Measurements from ENCODE around the gene ADAMTS9.

ADAMTS9 gene

DNA sequence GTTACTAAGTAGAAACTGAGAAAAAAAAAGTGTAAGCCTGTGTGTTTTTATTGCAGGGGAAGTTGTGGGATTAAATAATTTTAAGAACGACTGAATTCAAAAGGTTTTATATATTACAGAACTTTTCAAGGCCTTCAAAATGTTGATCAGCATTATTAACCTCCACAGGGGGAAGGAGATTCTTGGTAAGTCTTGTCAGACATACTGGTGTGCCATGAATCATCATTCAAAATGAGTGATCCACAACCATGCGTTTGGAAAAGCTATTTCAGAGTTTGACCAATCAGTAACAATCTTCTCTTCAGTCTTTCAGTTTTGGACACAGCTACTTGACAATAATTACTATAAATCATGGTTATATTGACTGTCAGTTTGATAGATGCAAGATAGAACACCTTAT, 70.2 kb downstream of the ADAMTS9 start:
- DNase-seq (ENCODE audit: low read depth), result no peak

DNA sequence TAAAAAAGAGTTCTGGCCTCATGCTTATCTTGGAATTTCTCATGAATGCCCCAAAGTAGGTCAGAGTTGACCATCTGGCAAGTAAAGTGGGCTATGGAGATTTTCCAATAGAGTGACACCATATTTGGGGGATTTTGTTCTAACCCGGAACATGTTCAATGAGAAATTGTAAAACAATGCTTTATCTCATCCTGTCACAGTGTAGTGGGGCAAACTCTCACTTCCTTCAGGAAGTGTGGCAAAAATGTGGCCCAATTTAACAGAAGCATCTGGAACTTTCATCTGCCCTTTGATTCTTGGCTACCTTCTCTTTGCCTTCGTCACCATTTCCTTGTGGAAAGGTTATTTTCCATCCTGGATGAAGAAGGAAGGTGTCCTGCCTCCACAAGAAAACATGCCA, 70.8 kb downstream of the ADAMTS9 start:
- no peak for DNase-seq (ENCODE audit: low read depth)

DNA sequence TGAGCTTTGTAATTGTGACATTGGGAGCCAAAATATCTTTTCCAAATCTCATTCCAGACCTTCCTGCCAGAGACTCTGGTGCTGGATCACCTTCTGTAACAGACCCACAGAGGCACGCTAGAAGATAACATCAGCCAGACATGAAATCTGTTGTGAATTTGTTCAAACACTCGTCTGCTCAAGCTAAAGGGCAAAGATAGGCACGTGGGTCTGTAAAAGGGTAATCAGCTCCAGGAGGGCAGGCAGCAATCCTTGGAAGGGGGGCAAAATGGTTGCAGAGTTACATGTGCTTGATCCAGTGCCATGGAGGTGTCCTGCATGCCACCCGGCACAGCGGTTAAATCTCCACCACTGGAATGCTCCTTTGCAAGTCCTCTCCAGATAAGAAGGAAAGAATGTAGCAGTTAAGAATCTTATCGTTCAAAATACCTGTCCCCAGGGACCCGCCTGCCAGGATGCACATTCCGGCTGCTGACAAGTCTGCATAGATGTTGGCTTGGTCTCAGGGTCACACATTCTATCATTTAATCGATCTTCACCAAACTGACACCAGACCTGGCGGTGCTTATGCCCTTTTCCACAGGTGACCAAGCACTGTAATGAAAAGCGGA, 74.8 kb downstream of the ADAMTS9 start:
- no peak for DNase-seq (ENCODE audit: low read depth)

DNA sequence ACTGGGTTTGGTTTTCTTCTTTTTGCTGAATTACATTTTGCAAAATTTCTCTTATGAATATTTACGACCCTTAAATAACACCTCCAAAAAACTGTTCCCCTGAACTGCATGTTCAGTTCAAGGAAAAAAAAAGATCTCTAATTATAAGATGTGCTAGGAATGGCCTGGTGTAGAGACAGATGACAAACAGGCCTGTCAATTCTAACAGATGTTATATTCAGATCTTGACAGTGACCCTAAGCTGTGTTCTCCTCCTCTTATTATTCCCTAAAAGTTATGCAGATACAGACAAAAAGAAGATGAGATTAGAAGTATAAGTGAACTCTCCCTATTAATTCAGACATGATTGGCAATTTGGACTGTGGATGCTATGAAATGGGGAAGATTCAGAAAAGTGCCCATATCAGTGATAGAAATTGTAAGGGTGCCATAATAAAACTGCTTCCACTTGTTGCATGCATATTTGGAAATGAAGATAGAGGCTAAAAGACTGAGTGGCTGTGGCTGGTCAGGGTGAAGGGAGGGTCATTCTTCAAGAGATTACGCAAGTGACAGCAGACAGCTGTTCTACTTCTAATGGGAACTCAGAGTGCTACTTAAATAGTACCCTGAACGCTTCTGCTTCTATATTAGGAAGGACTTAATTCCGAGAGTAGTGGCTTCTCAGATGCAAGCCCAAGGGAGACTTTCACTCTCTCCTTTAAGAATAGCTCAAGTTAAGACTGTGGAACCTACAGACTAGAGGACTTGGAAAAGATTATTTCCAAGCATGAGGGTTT, 75.5 kb downstream of the ADAMTS9 start:
- no peak for DNase-seq (ENCODE audit: low read depth)

DNA sequence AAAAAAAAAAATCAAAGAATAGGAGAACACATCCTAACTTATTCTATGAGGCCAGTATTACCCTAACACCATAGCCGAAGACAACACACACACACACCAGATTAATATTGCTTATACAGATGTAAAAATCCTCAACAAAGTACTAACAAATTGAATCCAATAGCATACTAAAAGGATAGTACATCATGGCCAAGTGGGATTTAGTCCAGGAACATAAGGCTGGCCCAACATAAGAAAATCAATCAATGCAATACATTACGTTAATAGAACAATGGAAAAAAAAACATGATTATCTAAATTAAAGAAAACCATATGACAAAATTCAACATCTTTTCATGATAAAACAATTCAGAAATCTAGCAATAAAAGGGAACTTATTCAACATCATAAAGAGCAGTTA, 79.1 kb downstream of the ADAMTS9 start:
- DNase-seq (ENCODE audit: low read depth), result no peak

DNA sequence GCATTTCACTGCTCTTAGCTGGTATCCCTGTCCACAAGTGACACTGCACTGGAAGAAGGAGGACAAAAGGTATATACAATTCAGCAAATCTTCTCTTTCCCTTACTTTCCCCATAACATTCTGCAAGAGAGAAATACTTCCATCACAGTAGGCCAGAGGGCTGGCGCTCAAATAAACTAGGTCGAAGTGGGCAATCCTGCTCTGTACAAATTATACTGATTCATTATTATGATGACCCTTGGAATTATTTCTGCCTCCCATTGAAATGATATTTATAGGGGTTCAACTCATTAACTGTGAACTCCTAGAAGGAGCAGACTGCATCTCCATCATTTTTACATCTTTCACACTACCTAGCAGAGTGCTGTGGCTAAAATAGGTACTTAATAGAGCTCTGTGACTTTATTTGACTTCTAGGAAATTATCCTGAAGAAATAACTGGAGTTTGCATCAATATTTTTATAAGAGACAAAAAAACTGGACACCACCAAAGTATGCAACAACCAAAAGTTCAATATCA, 80.7 kb downstream of the ADAMTS9 start:
- DNase-seq (ENCODE audit: low read depth), result no peak

DNA sequence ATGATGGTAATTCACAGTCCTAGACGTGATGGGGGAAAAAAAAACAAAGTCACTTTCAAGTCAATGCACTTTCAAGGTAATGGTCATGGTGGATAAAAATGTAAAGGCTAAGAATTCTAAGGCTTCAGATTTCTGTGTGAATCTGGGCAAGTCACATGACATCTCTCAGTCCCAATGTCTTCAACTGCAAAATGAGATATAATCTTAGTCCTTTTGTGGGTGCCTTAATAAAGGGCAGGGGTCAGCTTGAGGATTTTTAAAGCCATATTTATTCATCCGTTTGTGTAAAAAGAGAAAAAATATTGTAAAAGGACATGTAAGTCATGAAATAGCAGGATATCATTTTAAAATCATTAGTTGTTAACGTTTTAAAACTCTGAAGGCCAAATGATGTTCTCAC, 83.5 kb downstream of the ADAMTS9 start:
- DNase-seq (ENCODE audit: low read depth), result no peak

DNA sequence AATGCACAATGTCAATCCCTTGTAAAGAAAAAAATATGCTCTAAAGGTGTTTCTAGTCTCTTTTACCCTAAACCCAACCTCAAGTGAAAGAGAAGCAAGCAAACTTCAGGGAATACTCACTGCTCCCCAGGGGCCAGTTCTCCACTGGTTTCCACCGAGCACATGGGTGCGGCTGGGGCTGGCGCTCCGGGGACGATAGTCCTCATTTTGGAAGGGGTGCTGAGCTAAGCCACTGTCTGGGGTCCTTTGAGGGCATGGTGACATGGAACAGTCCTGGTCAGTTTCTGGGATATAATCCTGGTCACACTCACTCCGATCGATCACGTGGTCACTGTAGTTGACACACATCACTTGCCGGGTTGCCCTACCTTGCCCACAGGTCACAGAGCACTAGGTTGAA, 86.0 kb downstream of the ADAMTS9 start:
- no peak for DNase-seq (ENCODE audit: low read depth)

DNA sequence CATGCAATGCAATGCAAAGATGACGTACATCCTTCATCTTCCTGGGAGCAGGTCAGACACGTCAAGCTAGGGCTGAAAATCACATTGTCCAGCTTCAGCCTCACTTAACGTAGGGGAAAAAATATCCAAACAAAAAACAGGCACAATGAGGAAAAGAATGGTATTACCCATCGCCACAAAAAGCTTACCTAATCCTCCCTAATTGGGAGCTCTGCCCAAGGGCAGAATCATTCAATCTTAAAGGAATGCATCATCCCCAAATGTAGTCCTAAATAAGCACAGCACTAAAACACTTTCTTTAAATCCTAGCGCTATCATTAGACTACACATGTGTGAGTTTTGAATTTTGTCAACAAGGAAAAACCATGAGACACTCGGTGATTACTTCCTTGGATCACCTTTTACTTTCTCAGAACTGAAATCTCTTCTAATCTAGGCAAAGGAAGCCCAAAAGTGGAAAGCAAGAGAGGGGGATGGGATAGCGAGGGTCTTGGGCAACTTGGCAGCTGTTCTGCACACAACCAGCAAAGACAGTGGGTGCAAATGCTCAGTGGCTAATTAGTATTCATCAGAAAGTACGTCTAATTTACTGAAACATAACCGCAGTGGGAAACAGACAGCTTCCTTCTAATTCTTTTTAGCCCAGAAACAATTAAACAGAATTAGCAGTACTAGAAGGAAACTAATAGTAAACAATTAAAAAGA, 87.4 kb downstream of the ADAMTS9 start:
- DNase-seq (ENCODE audit: low read depth), result no peak

DNA sequence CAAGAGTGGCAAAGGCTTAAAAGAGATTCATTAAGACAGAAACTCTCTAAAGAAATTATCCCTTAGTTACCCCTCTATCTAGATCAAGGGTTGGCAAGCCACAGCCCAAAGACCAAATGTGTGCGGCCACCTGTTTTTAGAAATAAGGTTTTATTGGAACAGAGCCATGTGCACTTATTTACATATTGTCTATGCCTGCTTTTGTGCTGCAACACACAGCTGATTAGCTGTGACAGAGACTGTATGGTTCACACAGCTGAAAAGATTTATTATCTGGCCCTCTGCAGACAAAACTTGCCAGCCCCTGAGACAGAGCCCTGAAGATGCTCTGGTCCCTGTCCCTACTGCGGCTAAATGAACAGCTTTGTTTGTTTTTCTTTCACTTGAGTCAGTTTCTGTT, 88.1 kb downstream of the ADAMTS9 start:
- no peak for DNase-seq (ENCODE audit: low read depth)

DNA sequence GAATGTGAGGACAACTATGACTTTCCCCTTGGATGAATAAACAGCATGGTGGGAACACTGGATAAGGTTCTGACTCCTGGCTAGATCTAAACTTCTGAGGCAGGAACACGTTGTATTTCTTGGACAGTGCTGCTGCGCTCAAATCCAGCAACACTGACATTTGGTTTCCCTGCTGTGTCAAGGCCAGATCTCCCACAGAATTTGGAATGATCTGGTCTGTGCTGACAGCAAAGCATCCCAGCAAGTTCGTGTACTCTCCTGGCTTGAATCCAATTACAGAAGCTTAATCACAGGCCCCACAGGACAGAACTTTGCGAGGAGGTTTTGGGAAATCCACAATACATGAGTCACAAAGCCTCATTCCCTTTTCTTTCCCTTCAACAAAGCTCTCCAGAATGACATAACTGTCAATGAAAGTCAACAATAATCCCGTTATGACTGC, 92.5 kb downstream of the ADAMTS9 start:
- no peak for DNase-seq (ENCODE audit: low read depth)

DNA sequence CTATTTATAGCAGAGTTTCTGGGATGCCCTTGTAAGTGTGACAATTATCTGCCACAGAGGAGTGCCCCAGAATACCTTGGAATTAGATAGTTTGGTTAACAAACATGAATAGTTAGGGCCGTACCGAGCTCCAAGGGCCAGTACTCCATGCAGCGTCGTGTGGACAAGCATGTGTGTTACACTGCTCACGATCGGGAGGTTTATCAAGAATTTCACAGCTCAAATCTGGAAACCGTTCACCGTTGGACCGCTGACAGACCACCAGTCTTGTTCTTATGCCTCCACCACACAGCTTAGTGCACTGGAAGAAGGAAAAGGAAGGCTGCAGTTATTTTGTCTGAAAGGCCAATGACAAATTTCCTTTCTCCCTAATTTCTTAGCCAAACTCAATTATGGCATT, 93.7 kb downstream of the ADAMTS9 start:
- DNase-seq (ENCODE audit: low read depth), result no peak

DNA sequence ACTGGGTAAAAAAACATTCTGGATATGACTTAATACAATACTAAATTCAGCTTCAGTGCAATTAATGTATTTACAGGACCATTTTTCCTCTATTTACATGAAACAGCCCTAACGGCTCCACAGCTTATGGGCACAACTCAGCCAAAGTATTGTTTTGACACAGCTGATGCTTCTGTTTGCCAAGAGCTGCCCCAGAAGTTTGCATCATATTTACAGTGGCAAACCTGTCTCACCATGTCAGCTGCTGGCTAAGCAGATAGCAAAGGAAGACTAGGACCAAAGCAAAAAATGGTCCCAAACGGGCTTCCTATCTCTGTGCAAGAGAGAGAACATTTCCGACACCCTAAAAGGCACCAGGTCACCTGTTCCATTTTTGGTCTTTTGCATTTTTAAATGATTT, 94.5 kb downstream of the ADAMTS9 start:
- no peak for DNase-seq (ENCODE audit: low read depth)

DNA sequence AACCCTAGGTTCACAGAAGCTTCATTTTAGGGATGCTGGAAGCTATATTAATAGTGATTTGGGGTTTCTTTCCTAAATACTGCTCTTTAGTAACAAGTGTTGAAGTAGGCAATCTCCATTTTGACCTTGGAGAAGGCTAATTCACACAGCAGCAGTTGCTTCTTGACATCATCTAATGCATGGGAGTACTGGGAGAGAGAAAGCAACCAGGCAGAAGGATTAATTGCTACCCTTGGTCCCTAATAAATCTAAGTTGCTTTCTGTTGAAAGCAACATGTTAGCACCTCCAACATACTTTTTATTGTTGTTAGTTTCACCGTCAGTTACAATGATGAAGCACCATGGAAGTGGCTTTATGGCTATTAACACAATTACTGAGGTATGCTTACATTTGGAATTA, 96.2 kb downstream of the ADAMTS9 start:
- no peak for DNase-seq (ENCODE audit: low read depth)

DNA sequence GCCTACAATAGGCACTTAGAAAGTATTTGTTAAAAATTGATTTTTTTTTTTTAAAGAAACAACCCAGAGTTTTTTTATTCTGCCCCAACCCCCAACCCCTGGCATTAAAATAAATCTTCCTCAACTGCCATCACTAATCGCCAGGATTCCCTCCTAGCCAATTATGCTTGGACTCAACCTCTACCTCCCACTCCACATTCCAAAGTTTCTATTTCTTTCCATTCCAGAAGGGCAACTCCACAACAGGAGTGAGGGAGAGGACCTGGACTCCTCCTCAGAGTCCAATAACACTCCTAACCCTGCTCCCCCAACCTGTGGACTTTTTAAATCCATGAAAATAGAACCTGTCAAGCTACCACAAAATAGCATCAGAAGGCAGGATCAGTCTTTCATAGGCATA, 99.4 kb downstream of the ADAMTS9 start:
- DNase-seq (ENCODE audit: low read depth), result no peak

DNA sequence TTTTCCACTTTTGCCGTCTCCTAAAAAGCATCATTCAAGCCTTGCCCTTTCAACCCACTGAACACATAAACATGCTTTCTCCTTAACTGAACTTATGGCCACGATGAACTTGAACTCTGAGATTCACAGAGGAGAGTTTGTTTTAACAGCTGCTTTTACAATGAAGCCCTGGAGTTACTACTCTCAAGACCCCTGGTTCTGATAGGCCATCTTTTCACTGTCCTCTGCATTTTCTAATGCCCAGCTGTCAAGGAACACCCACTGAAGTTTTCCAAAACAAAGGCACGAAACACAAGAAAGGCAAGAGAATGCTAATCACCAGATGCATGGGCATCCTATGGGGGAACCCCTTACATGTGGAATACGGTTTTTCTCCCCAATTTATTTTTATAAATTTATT, 100.8 kb downstream of the ADAMTS9 start:
- no peak for DNase-seq (ENCODE audit: low read depth)

DNA sequence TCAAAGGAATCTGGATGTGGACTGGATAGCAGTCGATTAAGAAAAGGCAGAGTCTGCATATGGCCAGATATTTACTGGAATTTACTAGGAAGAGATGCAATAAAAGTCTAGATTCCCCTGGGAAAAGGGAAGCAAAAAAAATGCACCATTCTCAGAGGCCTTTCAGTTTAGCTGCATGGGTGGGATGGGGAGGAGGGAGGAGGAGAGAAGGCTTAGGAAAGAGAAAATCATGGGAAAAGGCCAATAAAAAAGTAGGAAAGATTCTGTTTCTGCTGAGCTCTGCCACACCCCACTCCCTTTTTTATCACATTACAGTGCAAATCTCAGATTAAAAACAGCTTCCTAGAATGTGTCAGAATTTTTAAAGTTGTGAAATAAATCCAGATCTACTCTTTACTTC, 103.6 kb downstream of the ADAMTS9 start:
- no peak for DNase-seq (ENCODE audit: low read depth)

DNA sequence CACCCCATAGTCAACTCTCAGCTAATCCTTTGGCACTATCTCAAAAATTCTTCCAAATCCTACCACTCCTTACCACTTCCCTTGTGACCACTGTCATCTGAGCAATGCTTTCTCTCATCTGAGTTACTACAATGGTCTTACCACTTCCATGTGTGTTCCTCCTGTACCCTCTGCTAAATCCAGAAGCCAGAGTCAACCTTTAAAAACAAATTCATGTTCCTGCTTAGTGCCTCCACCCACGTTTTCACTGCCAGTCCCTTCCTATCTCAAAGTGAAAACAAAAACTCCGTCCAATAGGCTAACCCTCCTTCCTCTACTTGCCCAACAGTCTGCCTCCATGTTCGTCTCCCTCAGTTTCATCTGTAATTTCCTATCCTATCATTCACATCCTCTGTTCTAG, 109.0 kb downstream of the ADAMTS9 start:
- no peak for DNase-seq (ENCODE audit: low read depth)

DNA sequence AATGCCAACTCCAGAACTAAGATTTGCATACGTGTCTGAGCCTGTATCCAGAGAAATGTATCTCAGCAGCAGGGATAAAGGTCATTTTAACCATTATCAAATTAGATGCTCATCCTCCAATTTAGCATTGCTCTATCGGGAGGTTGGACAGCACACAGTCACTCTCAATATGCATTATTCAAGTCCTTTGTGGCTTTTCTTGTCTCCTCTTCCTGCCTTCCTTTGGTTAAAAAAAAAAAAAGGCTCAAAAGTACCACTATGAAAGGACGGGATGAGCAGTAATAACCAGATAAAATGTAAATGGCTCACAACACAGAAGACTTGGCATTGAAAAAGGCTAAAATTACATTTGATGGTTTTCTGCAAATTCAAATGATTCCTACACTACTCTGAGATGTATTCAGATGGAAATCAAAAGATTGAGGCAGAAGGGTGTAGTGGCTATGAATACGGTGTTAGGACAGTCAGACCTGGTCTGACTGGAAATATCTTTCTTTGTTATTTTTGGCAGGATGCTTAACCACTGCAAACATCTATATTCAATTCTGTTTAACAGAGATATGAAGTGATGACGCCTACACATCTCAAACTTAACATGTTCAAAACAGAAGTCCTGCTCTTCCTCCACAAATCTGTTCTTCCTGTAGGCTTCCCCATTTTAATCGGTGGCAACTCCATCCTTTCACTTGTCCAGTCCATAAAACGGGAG, 109.6 kb downstream of the ADAMTS9 start:
- DNase-seq (ENCODE audit: low read depth), result no peak

DNA sequence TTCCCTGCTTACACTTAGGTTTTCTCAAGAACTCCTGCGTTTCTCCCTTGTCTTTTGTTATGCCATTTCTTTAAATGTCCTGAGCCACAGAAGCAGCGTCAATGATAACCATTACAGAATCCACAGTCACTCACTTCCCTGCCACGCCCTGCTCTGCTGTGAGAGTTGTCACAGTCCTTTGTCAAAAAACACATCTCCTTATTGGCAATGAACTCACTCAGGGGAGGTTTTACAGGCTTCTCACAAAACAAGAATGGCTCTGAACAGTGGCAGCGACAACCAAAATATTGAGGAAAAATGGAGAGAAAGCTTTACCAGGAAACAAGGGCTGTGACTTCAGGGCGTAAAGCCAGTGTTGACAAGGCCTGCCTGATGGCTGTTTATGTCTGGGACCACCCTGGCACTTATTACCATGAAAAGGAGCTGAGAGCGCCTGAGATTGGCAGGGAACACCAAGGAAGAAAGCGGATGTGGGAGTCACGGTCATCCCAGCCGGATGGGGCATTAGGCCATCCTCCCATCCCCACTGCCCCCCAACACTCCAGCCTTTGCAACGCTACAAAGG, 111.5 kb downstream of the ADAMTS9 start:
- DNase-seq (ENCODE audit: low read depth), result no peak

DNA sequence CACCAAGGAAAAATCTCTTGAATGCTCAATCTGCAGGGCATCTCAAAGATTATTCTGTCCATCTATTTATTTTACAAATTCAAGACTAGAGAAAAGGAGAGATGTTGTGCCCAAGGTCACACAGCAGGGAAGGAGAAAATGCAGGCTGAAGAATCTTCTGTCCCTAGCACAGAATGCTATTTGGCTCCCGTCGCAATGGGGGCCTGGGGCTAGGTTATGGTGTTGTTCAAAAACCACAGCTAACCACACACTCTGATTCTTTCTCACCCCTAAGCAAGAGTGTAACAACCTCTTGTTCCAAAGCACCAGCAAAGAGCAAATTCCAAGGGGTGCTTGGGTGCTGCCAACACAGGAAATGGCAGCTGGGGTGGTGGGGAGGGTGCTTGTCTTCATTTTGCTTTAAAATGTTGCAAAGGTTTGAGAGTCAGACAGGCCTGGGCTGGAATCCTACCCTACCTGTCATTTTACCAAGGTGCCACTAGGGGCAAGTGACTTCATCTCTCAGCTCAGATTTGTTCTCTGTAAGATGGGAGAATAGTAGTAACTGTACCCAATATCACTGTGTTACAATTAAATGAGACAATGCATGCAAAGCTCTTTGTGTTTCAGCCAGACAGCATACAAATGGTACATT, 112.5 kb downstream of the ADAMTS9 start:
- DNase-seq (ENCODE audit: low read depth), result no peak

DNA sequence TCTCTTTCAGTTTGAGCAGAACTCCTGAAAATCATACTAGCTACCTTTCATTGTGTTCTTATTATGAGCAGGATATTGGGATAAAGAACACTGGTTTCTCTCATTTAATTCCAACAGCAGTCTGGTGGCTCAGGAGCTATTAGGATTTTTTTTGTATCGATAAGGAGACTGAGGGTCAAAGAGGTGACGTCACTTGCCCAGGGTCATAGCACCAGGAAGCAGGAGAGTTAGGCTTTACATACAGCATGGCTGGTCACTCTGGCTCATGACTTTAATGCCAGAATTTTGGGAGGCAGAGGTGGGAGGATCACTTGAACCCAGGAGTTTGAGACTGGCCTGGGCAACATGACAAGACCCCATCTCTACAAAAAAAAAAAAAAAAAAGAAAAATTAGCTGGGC, 113.6 kb downstream of the ADAMTS9 start:
- no peak for DNase-seq (ENCODE audit: low read depth)

Data from activated T-cell treated with anti-CD3 and anti-CD28 coated beads for 1 hour (primary cell).